ENCODE results near the gene PCDHB11.
A peak's percentile ranks its signal among the peaks of the same experiment; 100 is the strongest.
"Not testable (repeated sequence)": the region's sequence is repeated elsewhere in the genome, so short reads cannot be mapped to it uniquely, and the experiment has no call there.

PCDHB11 gene

DNA sequence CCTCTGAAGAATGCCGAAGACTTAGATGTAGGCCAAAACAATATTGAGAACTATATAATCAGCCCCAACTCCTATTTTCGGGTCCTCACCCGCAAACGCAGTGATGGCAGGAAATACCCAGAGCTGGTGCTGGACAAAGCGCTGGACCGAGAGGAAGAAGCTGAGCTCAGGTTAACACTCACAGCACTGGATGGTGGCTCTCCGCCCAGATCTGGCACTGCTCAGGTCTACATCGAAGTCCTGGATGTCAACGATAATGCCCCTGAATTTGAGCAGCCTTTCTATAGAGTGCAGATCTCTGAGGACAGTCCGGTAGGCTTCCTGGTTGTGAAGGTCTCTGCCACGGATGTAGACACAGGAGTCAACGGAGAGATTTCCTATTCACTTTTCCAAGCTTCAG, 15.2 kb downstream of the PCDHB11 start:
- not testable (repeated sequence) for H3K4me3 ChIP-seq (ENCODE audit: low read depth, low read length); H3K27ac ChIP-seq (ENCODE audit: low read depth, low read length); H2AFZ ChIP-seq (ENCODE audit: low read length, unreplicated experiment); H3K79me2 ChIP-seq (ENCODE audit: control insufficient read depth, insufficient read depth, low read length, unreplicated experiment); H3K4me1 ChIP-seq (ENCODE audit: control insufficient read depth, insufficient read depth, low read length, unreplicated experiment); H3K36me3 ChIP-seq (ENCODE audit: insufficient read depth, low read length)
- peaks cover 21% of the 10 kb centered on the region for H3K27me3 ChIP-seq (ENCODE audit: insufficient read depth, low read length)

GRCh38 chr5:141215504-141215903, 16.1 kb downstream of the PCDHB11 start:
- not testable (repeated sequence) for H3K4me1 ChIP-seq (ENCODE audit: control insufficient read depth, insufficient read depth, low read length, unreplicated experiment); H3K27ac ChIP-seq (ENCODE audit: low read depth, low read length); H3K4me3 ChIP-seq (ENCODE audit: low read depth, low read length); H3K36me3 ChIP-seq (ENCODE audit: insufficient read depth, low read length); H3K79me2 ChIP-seq (ENCODE audit: control insufficient read depth, insufficient read depth, low read length, unreplicated experiment); H2AFZ ChIP-seq (ENCODE audit: low read length, unreplicated experiment)
- peaks cover 16% of the 10 kb centered on the region; the same call in 1 of the 2 replicates for H3K27me3 ChIP-seq (ENCODE audit: insufficient read depth, low read length)

- H3K36me3 ChIP-seq (ENCODE audit: insufficient read depth, low read length): not testable (repeated sequence)
- H3K27me3 ChIP-seq (ENCODE audit: insufficient read depth, low read length): peaks cover 16% of the 10 kb centered on the region; the same call in 1 of the 2 replicates
Observed at GRCh38 chr5:141216035-141216434, 16.6 kb downstream of the PCDHB11 start.

DNA sequence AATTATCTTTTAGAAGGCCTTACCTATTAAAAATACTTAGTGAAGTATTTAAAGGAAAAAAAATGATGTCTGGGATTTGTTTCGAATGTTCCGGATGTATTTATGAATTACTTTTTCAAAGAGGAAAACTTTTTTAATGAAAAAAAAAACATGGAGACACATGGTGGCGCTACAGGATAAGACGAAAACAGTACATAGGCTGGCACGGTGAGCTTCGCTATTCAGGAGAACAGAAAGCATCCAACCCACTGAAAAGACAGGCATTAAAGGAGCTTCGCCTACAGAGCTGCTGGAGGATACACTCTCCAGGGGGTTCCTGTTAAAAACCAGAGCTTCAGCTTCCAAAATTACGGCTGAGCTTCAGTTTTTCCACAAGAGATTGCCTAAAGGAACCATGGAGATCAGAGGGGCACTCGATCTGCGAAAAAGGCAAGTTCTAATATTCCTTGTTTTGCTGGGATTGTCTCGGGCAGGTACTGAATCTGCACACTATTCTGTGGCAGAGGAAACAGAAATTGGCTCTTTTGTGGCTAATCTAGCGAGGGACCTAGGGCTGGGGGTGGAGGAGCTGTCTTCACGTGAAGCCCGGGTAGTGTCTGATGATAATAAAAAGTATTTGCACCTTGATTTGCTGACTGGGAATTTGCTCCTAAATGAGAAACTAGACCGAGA, 23.8 kb downstream of the PCDHB11 start, which contains the start of gene PCDHB14:
Gene PCDHB14 (plus strand): TSS at position 232 of the 672 bp plus-strand sequence. CDS start 163 bp downstream, at position 395.
- no peak within 1 kb of the TSS for H2AFZ ChIP-seq (ENCODE audit: low read length, unreplicated experiment)

More at GRCh38 chr5:141216035-141216434, 16.6 kb downstream of the PCDHB11 start:
- H3K27ac ChIP-seq (ENCODE audit: low read depth, low read length); H2AFZ ChIP-seq (ENCODE audit: low read length, unreplicated experiment); H3K79me2 ChIP-seq (ENCODE audit: control insufficient read depth, insufficient read depth, low read length, unreplicated experiment); H3K4me3 ChIP-seq (ENCODE audit: low read depth, low read length); H3K4me1 ChIP-seq (ENCODE audit: control insufficient read depth, insufficient read depth, low read length, unreplicated experiment): not testable (repeated sequence)

DNA sequence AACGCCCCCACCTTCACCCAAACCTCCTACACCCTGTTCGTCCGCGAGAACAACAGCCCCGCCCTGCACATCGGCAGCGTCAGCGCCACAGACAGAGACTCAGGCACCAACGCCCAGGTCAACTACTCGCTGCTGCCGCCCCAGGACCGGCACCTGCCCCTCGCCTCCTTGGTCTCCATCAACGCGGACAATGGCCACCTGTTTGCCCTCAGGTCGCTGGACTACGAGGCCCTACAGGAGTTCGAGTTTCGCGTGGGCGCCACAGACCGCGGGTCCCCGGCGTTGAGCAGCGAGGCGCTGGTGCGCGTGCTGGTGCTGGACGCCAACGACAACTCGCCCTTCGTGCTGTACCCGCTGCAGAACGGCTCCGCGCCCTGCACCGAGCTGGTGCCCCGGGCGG, 25.4 kb downstream of the PCDHB11 start:
- not testable (repeated sequence) for H3K36me3 ChIP-seq (ENCODE audit: insufficient read depth, low read length); H2AFZ ChIP-seq (ENCODE audit: low read length, unreplicated experiment); H3K4me3 ChIP-seq (ENCODE audit: low read depth, low read length); H3K4me1 ChIP-seq (ENCODE audit: control insufficient read depth, insufficient read depth, low read length, unreplicated experiment); H3K27ac ChIP-seq (ENCODE audit: low read depth, low read length); H3K79me2 ChIP-seq (ENCODE audit: control insufficient read depth, insufficient read depth, low read length, unreplicated experiment)
- peaks cover 33% of the 10 kb centered on the region for H3K27me3 ChIP-seq (ENCODE audit: insufficient read depth, low read length)

More for the DNA sequence above, 23.8 kb downstream of the PCDHB11 start, which contains the start of gene PCDHB14:
- no peaks in the 10 kb centered on the region for H3K36me3 ChIP-seq (ENCODE audit: insufficient read depth, low read length)
- no peaks in the 10 kb centered on the region for H3K79me2 ChIP-seq (ENCODE audit: control insufficient read depth, insufficient read depth, low read length, unreplicated experiment)
- no peak within 1 kb of the TSS for H3K27ac ChIP-seq (ENCODE audit: low read depth, low read length)
- H3K27me3 ChIP-seq (ENCODE audit: insufficient read depth, low read length): peaks cover 33% of the 10 kb centered on the region
- no peaks in the 10 kb centered on the region for H3K4me1 ChIP-seq (ENCODE audit: control insufficient read depth, insufficient read depth, low read length, unreplicated experiment)
- peak within 1 kb of the TSS; percentile 70 for H3K4me3 ChIP-seq (ENCODE audit: low read depth, low read length)

- H3K36me3 ChIP-seq (ENCODE audit: insufficient read depth, low read length); H3K4me1 ChIP-seq (ENCODE audit: control insufficient read depth, insufficient read depth, low read length, unreplicated experiment); H3K79me2 ChIP-seq (ENCODE audit: control insufficient read depth, insufficient read depth, low read length, unreplicated experiment); H3K4me3 ChIP-seq (ENCODE audit: low read depth, low read length); H3K27ac ChIP-seq (ENCODE audit: low read depth, low read length); H2AFZ ChIP-seq (ENCODE audit: low read length, unreplicated experiment): not testable (repeated sequence)
- peaks cover 33% of the 10 kb centered on the region for H3K27me3 ChIP-seq (ENCODE audit: insufficient read depth, low read length)
Observed at GRCh38 chr5:141225421-141225820, 26.0 kb downstream of the PCDHB11 start.

DNA sequence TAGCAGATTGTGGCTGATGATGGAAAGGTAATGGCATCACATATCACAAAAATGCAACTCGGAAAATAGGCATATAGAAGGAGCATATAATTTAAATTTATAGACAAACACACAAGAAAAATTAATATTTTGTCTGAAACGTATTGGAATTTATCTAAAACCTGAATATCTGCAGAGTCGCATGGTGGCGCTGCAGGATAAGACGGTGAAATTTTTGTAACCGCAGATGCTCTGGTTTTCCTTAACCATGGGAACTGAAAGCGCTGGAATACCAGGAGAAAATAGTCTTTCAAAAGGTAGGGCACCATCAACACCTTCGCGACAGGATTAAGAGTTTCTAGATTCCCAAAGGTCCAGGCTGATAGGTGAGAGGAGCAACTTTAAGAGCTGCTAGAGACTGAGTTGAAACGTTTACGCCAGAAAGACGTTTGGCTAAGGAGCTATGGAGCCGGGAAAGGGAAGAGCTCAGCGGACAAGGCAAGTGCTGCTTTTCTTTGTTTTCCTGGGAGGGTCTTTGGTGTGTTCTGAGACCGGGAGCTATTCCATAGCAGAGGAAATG, 34.8 kb downstream of the PCDHB11 start:
- H3K79me2 ChIP-seq (ENCODE audit: control insufficient read depth, insufficient read depth, low read length, unreplicated experiment): no peaks in the 10 kb centered on the region
- H3K36me3 ChIP-seq (ENCODE audit: insufficient read depth, low read length): no peaks in the 10 kb centered on the region
- no peaks in the 10 kb centered on the region for H3K4me1 ChIP-seq (ENCODE audit: control insufficient read depth, insufficient read depth, low read length, unreplicated experiment)
- no peak overlapping the region for H2AFZ ChIP-seq (ENCODE audit: low read length, unreplicated experiment)
- peak overlapping the region; percentile 54 for H3K4me3 ChIP-seq (ENCODE audit: low read depth, low read length)
- no peak overlapping the region for H3K27ac ChIP-seq (ENCODE audit: low read depth, low read length)
- H3K27me3 ChIP-seq (ENCODE audit: insufficient read depth, low read length): peaks cover 41% of the 10 kb centered on the region

DNA sequence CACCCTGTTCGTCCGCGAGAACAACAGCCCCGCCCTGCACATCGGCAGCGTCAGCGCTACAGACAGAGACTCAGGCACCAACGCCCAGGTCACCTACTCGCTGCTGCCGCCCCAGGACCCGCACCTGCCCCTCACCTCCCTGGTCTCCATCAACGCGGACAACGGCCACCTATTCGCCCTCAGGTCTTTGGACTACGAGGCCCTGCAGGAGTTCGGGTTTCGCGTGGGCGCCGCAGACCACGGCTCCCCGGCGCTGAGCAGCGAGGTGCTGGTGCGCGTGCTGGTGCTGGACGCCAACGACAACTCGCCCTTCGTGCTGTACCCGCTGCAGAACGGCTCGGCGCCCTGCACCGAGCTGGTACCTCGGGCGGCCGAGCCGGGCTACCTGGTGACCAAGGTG, 36.5 kb downstream of the PCDHB11 start:
- peaks cover 57% of the 10 kb centered on the region for H3K27me3 ChIP-seq (ENCODE audit: insufficient read depth, low read length)
- H3K27ac ChIP-seq (ENCODE audit: low read depth, low read length); H3K36me3 ChIP-seq (ENCODE audit: insufficient read depth, low read length); H3K4me1 ChIP-seq (ENCODE audit: control insufficient read depth, insufficient read depth, low read length, unreplicated experiment); H2AFZ ChIP-seq (ENCODE audit: low read length, unreplicated experiment); H3K4me3 ChIP-seq (ENCODE audit: low read depth, low read length); H3K79me2 ChIP-seq (ENCODE audit: control insufficient read depth, insufficient read depth, low read length, unreplicated experiment): not testable (repeated sequence)

DNA sequence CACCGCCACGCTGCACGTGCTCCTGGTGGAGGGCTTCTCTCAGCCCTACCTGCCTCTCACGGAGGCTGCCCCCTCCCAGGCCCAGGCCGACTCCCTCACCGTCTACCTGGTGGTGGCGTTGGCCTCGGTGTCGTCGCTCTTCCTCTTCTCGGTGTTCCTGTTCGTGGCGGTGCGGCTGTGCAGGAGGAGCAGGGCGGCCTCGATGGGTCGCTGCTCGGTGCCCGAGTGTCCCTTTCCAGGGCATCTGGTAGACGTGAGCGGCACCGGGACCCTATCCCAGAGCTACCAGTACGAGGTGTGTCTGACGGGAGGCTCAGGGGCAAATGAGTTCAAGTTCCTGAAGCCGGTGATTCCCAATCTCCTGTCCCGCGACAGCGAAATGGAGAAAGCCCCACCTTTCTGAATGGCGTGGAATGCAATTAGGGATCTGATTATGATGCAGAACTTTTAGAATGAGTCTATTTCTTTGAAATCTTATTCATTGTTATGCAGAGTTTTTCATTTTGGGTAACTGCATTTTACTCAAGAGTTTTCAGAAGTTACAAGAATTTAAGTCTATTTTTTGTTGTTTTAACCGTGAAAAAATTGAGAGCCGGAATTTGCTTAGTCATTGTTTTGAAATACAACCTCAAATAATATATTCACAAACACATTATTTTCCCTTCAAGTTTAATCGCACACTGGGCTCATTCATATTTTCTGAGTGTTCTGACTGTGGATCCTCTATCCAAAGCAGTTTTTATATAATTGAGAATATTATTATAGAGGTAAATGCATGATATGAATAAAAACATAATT, 37.3 kb downstream of the PCDHB11 start:
- Histone ChIP-seq H3K4me1 (ENCODE audit: control insufficient read depth, insufficient read depth, low read length, unreplicated experiment) (no peaks in the 10 kb centered on the region), H3K36me3 (ENCODE audit: insufficient read depth, low read length) (no peaks in the 10 kb centered on the region), H3K27me3 (ENCODE audit: insufficient read depth, low read length) (peaks cover 62% of the 10 kb centered on the region), H2AFZ (ENCODE audit: low read length, unreplicated experiment) (no peak overlapping the region), H3K27ac (ENCODE audit: low read depth, low read length) (no peak overlapping the region), H3K4me3 (ENCODE audit: low read depth, low read length) (no peak overlapping the region), H3K79me2 (ENCODE audit: control insufficient read depth, insufficient read depth, low read length, unreplicated experiment) (no peaks in the 10 kb centered on the region)

- Histone ChIP-seq H3K27ac (ENCODE audit: low read depth, low read length) (no peak overlapping the region), H3K4me3 (ENCODE audit: low read depth, low read length) (no peak overlapping the region), H3K4me1 (ENCODE audit: control insufficient read depth, insufficient read depth, low read length, unreplicated experiment) (no peaks in the 10 kb centered on the region), H3K79me2 (ENCODE audit: control insufficient read depth, insufficient read depth, low read length, unreplicated experiment) (no peaks in the 10 kb centered on the region), H2AFZ (ENCODE audit: low read length, unreplicated experiment) (no peak overlapping the region), H3K36me3 (ENCODE audit: insufficient read depth, low read length) (no peaks in the 10 kb centered on the region), H3K27me3 (ENCODE audit: insufficient read depth, low read length) (peaks cover 55% of the 10 kb centered on the region; the same call in 1 of the 2 replicates)
Observed at GRCh38 chr5:141241496-141241895, 42.1 kb downstream of the PCDHB11 start.

All from ACC112 (cell line).